Transverse colon (tissue), 1 donor: Measurements from ENCODE around the gene PMEPA1.

Experiments used
- EP300 ChIP-seq: sonication (generic); formaldehyde crosslinking; IDR thresholded peaks from one replicate; pipeline ENCODE4 v1.6.1; 2017; ENCODE audit warnings: antibody characterized with exemption, low read depth
- POLR2A ChIP-seq: fragments of 450-650 bp; IDR thresholded peaks from one replicate; pipeline ENCODE4 v1.6.1; 2016; ENCODE audit warnings: antibody characterized with exemption, mild to moderate bottlenecking, moderate library complexity

DNA sequence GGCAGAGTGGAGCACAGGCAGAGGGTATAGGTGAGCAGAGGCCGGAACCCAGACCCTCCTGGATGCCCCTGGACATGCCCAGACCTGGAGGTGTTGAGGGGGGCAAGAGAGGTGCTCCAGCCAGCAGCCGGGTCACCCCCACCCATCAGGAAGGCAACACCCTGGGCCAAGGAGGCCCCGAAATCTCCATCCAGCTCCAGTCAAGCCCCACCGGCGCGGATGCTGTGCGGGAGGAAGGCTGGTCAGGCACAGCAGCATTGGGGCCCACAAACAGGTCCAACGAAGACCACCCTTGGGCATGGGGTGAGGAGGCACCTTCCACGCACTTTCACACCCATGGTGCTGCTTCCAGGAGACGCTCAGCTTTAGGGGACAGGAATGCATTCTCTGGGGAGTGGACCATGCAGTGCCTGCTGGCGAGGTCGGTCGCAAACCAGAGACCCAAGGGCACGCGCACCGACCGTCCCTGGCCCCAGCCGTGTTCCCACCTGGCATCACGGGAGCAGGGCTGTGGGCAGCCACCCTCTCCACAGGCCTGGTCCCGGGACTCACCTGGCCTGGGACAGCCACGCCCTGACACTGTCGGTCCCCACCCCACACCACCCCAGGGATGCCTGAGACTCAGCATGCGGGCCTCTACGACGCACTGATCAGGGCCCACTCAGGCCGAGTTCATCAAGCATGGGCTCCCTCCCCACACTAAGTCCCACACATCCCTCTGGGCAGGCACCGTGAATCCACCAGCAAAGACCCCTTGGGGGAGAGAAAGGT, 45.9 kb downstream of the PMEPA1 start:
- TF ChIP-seq POLR2A (no peak), EP300 (no peak)
